SK-N-SH (cell line): ENCODE results near the gene ENSA. TPM values are rescaled to one million over a fixed set of nuclear protein-coding genes. Genes with fewer than 3 reads are reported as not detected.

Experiments
- CTCF ChIA-PET: fragments of 300-600, 350-600 bp; formaldehyde crosslinking; extraction: SDS; loops from one replicate; lab custom pipeline; 2021; lab: Yijun Ruan, JAX
- POLR2A ChIA-PET: fragments of 350-600 bp; sonication (Branson Sonifier 250); formaldehyde crosslinking; extraction: SDS; loops from one replicate; lab custom pipeline; 2020; ENCODE audit warnings: antibody characterized with exemption, inconsistent platforms; lab: Yijun Ruan, JAX
- DNase-seq: peaks from one replicate; pipeline ENCODE4 v3.0.0; 2012
- H2AFZ ChIP-seq: fragments of 200-600 bp; sonication (generic); 2 replicates; pipeline ENCODE4 v1.8.1; 2016; ENCODE audit warnings: antibody characterized with exemption, mild to moderate bottlenecking, low read depth
- H3F3A ChIP-seq: fragments of 200-600 bp; sonication (generic); replicated peaks from 2 replicates; pipeline ENCODE3; 2016; ENCODE audit warnings: antibody characterized with exemption, mild to moderate bottlenecking; ENCODE audit not compliant: insufficient read depth
- H3K27ac ChIP-seq, 2 experiments: fragments of 200-500 bp in 1 of 2; fragments of 200-600 bp in 1 of 2; sonication (Bioruptor generic) in 1 of 2; sonication (generic), shearing (Covaris generic) in 1 of 2; 2 replicates each; pipeline versions ENCODE4 v1.5.1 to v1.6.1; 2014 to 2016; ENCODE audit warnings: low read depth in 2 of 2, inconsistent platforms in 1 of 2, low read length in 1 of 2, mild to moderate bottlenecking in 1 of 2, mixed read lengths in 1 of 2
- H3K27me3 ChIP-seq: fragments of 200-600 bp; sonication (generic), shearing (Covaris generic); 2 replicates; pipeline ENCODE4 v1.6.1; 2016; ENCODE audit warnings: mixed run types; ENCODE audit not compliant: insufficient read depth
- H3K36me3 ChIP-seq, 2 experiments: fragments of 200-500 bp in 1 of 2; fragments of 200-600 bp in 1 of 2; sonication (Bioruptor generic) in 1 of 2; sonication (generic) in 1 of 2; replicated peaks in 1 of 2; 2 replicates each; pipeline versions ENCODE3 to v1.5.1; 2014 to 2016; ENCODE audit warnings: low read length in 1 of 2, mild to moderate bottlenecking in 1 of 2; ENCODE audit not compliant: insufficient read depth in 2 of 2, control insufficient read depth in 1 of 2
- H3K4me1 ChIP-seq, 2 experiments: fragments of 200-500 bp in 1 of 2; fragments of 200-600 bp in 1 of 2; sonication (Bioruptor generic) in 1 of 2; sonication (generic), shearing (Covaris generic) in 1 of 2; 2 replicates each; pipeline versions ENCODE4 v1.5.1 to v1.6.1; 2014 to 2016; ENCODE audit warnings: low read depth in 1 of 2, low read length in 1 of 2, mixed run types in 1 of 2; ENCODE audit not compliant: insufficient read depth in 2 of 2, control insufficient read depth in 1 of 2
- H3K4me2 ChIP-seq: fragments of 200-600 bp; sonication (generic), shearing (Covaris generic); 2 replicates; pipeline ENCODE4 v1.6.1; 2017; ENCODE audit warnings: mixed run types
- H3K4me3 ChIP-seq, 2 experiments: fragments of 200-500 bp in 1 of 2; fragments of 200-600 bp in 1 of 2; sonication (Bioruptor generic) in 1 of 2; sonication (generic), shearing (Covaris generic) in 1 of 2; 2 replicates each; pipeline versions ENCODE4 v1.5.1 to v1.8.1; 2014 to 2016; ENCODE audit warnings: low read depth in 2 of 2, inconsistent platforms in 1 of 2, low read length in 1 of 2, mild to moderate bottlenecking in 1 of 2, mixed read lengths in 1 of 2, moderate library complexity in 1 of 2
- H3K79me2 ChIP-seq: fragments of 200-600 bp; sonication (generic); 2 replicates; pipeline ENCODE4 v1.8.1; 2017; ENCODE audit warnings: mild to moderate bottlenecking; ENCODE audit not compliant: insufficient read depth
- H3K9ac ChIP-seq: fragments of 200-600 bp; sonication (generic); 2 replicates; pipeline ENCODE4 v1.6.1; 2017; ENCODE audit warnings: mixed run types
- H3K9me2 ChIP-seq: fragments of 200-600 bp; sonication (generic); 2 replicates; pipeline ENCODE4 v1.6.1; 2017; ENCODE audit warnings: mixed run types
- H3K9me3 ChIP-seq: fragments of 200-600 bp; sonication (generic); 2 replicates; pipeline ENCODE4 v1.6.1; 2017; ENCODE audit warnings: mixed run types, mild to moderate bottlenecking, moderate library complexity
- H4K20me1 ChIP-seq: fragments of 200-600 bp; sonication (generic); 2 replicates; pipeline ENCODE4 v1.6.1; 2017; ENCODE audit warnings: mild to moderate bottlenecking, mixed run types; ENCODE audit not compliant: insufficient read depth
- ELF1 ChIP-seq: IDR thresholded peaks from 2 replicates; pipeline ENCODE4 v1.4.0; 2012
- EZH2phosphoT487 ChIP-seq: fragments of 200-600 bp; sonication (generic); IDR thresholded peaks from 2 replicates; pipeline ENCODE4 v1.6.1; 2017; ENCODE audit warnings: low read depth, mixed run types, mild to moderate bottlenecking, antibody characterized with exemption, moderate library complexity, borderline replicate concordance
- FOSL2 ChIP-seq: IDR thresholded peaks from 2 replicates; pipeline ENCODE4 v1.4.0; 2012; ENCODE audit warnings: low read depth, mild to moderate bottlenecking, moderate library complexity, borderline replicate concordance
- FOXJ3 ChIP-seq: sonication (generic); formaldehyde crosslinking; IDR thresholded peaks from 2 replicates; pipeline ENCODE4 v1.5.1; 2020; ENCODE audit warnings: mild to moderate bottlenecking, missing genetic modification reagents
- FOXM1 ChIP-seq: IDR thresholded peaks from 2 replicates; pipeline ENCODE4 v1.4.0; 2012; ENCODE audit warnings: low read depth, mild to moderate bottlenecking
- GABPA ChIP-seq: IDR thresholded peaks from 2 replicates; pipeline ENCODE4 v1.4.0; 2012; ENCODE audit warnings: low read depth, mild to moderate bottlenecking
- GATA2 ChIP-seq: sonication (generic); formaldehyde crosslinking; IDR thresholded peaks from 2 replicates; pipeline ENCODE4 v1.5.0; 2020; ENCODE audit warnings: mild to moderate bottlenecking, missing genetic modification reagents
- JUND ChIP-seq: IDR thresholded peaks from 2 replicates; pipeline ENCODE4 v1.4.0; 2012
- MXI1 ChIP-seq: IDR thresholded peaks from 2 replicates; pipeline ENCODE4 v1.6.1; 2012; ENCODE audit warnings: mild to moderate bottlenecking, low read depth, low read length, improper control_type of control experiment
- NFIC ChIP-seq: IDR thresholded peaks from 2 replicates; pipeline ENCODE4 v1.4.0; 2012; ENCODE audit warnings: borderline replicate concordance
- NRF1 ChIP-seq: IDR thresholded peaks from 2 replicates; pipeline ENCODE4 v1.6.1; 2012; ENCODE audit warnings: low read depth, mild to moderate bottlenecking, low read length
- PBX3 ChIP-seq: IDR thresholded peaks from 2 replicates; pipeline ENCODE4; 2012
- POLR2AphosphoS5 ChIP-seq: IDR thresholded peaks from 2 replicates; pipeline ENCODE4 v1.6.1; 2012; ENCODE audit warnings: low read depth, low read length
- RAD21 ChIP-seq: IDR thresholded peaks from 2 replicates; pipeline ENCODE4 v1.6.1; 2012; ENCODE audit warnings: mild to moderate bottlenecking, low read length
- RCOR1 ChIP-seq: fragments of 150-350 bp; IDR thresholded peaks from 2 replicates; pipeline ENCODE4 v1.6.1; 2017; ENCODE audit warnings: antibody characterized with exemption, low read length
- RFX5 ChIP-seq: IDR thresholded peaks from 2 replicates; pipeline ENCODE4 v1.6.1; 2012; ENCODE audit warnings: mild to moderate bottlenecking, improper control_type of control experiment, low read length
- RXRA ChIP-seq: IDR thresholded peaks from 2 replicates; pipeline ENCODE4 v1.4.0; 2012; ENCODE audit warnings: low read depth, mild to moderate bottlenecking, borderline replicate concordance
- SMC3 ChIP-seq: IDR thresholded peaks from 2 replicates; pipeline ENCODE4 v1.6.1; 2012; ENCODE audit warnings: low read depth, low read length, improper control_type of control experiment
- TAF1 ChIP-seq: IDR thresholded peaks from 2 replicates; pipeline ENCODE4 v1.6.1; 2012; ENCODE audit warnings: low read depth, mild to moderate bottlenecking, low read length, moderate library complexity, borderline replicate concordance
- TEAD4 ChIP-seq: IDR thresholded peaks from 2 replicates; pipeline ENCODE4 v1.4.0; 2012; ENCODE audit warnings: mild to moderate bottlenecking, borderline replicate concordance; ENCODE audit not compliant: insufficient read depth
- USF2 ChIP-seq: fragments of 150-350 bp; IDR thresholded peaks from 2 replicates; pipeline ENCODE4 v1.6.1; 2017; ENCODE audit warnings: antibody characterized with exemption, low read length, low read depth, borderline replicate concordance
- YY1 ChIP-seq: IDR thresholded peaks from 2 replicates; pipeline ENCODE4 v1.4.0; 2012; ENCODE audit warnings: low read depth, mild to moderate bottlenecking
- WGBS: methylation state at CpG from one replicate; pipeline ENCODE4 v1.1.6; 2017; ENCODE audit warnings: low lambda C conversion rate; 5-methylcytosine and 5-hydroxymethylcytosine counted together
- polyA plus RNA-seq, 3 experiments: library from polyadenylated mRNA; depleted of rRNA; stranded (reverse); fragments of >200 nt; gene quantifications; 2 replicates each; pipeline ENCODE4 v1.2.3, GENCODE V29; 2012
- TF ChIP-seq, protein P1 (sequence below): IDR thresholded peaks from 2 replicates; pipeline ENCODE4 v1.4.0; 2012; ENCODE audit warnings: low read depth
- TF ChIP-seq, protein P2 (sequence below): fragments of 200-600 bp; sonication (generic); IDR thresholded peaks from 2 replicates; pipeline ENCODE4 v1.6.1; 2017; ENCODE audit warnings: antibody characterized with exemption, mild to moderate bottlenecking, moderate library complexity
- TF ChIP-seq, protein P3 (sequence below): IDR thresholded peaks from 2 replicates; pipeline ENCODE4 v1.4.0; 2012; ENCODE audit warnings: low read depth, borderline replicate concordance

The ENSA gene
- polyA plus RNA-seq, 1 of the 3 experiments (the other 2 are of a cell fraction), result 56.3 TPM

DNA sequence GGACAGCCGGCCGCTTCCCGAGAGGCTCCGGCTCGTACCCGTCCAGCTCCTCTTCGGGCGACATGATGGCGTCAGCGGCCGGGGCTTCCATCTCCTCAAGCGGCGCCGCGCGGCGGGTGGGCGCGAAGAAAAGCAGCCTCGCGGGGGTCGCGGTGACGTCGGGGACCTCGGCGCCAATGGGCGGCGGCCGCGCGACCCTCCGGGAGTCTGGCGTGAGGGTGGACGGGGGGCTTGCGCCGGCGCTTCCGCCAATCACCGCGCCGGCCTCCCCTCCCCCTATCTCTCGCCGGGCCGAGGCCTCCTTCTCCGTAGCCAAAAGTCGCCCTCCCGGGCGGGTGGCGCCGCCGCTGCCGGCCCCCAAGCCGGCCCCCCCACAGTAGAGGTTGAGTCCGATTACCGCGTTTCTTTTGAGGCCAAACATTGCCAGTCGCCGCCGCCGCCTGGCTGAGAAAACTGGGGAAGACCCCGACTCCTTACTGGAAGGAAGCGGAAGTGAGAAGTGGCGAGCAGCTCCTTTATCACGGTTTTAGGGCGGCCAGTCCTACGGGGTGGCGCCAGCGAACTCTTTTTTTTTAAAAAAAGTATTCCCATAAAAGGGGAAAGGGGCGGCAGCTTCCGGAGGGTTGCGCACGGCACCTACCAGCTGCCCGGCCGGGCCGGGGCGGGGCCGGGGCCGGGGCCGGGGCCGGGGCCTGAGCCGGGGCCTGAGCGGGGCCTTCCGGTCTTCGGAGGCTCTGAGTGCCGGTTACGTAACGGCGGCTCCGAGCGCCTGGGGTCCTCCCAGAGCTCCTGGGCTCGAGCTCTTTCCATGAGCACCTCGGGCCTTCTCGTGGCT is 50.1 kb downstream of the ENSA start, which contains the start of gene MCL1:
Gene MCL1, minus strand, starts transcription at position 501 of the 835 bp plus-strand sequence. Its CDS starts 80 bp downstream, at position 421.
- peaks cover 76% of the 10 kb centered on the region for H3K79me2 ChIP-seq
- 0 out of 2 replicates have a peak, but pooled peaks have one; percentile 52 for TF ChIP-seq RFX5
- TF ChIP-seq RCOR1, result no peak
- peak; percentile 52 for TF ChIP-seq PBX3
- TF ChIP-seq, protein P1, sequence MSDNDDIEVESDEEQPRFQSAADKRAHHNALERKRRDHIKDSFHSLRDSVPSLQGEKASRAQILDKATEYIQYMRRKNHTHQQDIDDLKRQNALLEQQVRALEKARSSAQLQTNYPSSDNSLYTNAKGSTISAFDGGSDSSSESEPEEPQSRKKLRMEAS, result 0 out of 2 replicates have a peak, but pooled peaks have one; percentile 56
- TF ChIP-seq NRF1, result peak; percentile 56
- TF ChIP-seq MXI1, result peak; percentile 37
- TF ChIP-seq, protein P2, sequence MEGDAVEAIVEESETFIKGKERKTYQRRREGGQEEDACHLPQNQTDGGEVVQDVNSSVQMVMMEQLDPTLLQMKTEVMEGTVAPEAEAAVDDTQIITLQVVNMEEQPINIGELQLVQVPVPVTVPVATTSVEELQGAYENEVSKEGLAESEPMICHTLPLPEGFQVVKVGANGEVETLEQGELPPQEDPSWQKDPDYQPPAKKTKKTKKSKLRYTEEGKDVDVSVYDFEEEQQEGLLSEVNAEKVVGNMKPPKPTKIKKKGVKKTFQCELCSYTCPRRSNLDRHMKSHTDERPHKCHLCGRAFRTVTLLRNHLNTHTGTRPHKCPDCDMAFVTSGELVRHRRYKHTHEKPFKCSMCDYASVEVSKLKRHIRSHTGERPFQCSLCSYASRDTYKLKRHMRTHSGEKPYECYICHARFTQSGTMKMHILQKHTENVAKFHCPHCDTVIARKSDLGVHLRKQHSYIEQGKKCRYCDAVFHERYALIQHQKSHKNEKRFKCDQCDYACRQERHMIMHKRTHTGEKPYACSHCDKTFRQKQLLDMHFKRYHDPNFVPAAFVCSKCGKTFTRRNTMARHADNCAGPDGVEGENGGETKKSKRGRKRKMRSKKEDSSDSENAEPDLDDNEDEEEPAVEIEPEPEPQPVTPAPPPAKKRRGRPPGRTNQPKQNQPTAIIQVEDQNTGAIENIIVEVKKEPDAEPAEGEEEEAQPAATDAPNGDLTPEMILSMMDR, result no peak
- TF ChIP-seq RXRA, result peak; percentile 39; the same call in 1 of the 2 replicates
- TF ChIP-seq GABPA, result peak; percentile 67
- TF ChIP-seq RAD21, result no peak
- no peak for TF ChIP-seq EZH2phosphoT487
- no peak for TF ChIP-seq FOXJ3 (CRISPR knock-in tag)
- TF ChIP-seq NFIC, result no peak
- peak; percentile 99 for TF ChIP-seq POLR2AphosphoS5
- peak; percentile 46; the same call in 1 of the 2 replicates for TF ChIP-seq TEAD4
- peak; percentile 4; the same call in 1 of the 2 replicates for TF ChIP-seq FOSL2
- TF ChIP-seq ELF1, result peak; percentile 88
- TF ChIP-seq GATA2, result no peak
- TF ChIP-seq, protein P3, sequence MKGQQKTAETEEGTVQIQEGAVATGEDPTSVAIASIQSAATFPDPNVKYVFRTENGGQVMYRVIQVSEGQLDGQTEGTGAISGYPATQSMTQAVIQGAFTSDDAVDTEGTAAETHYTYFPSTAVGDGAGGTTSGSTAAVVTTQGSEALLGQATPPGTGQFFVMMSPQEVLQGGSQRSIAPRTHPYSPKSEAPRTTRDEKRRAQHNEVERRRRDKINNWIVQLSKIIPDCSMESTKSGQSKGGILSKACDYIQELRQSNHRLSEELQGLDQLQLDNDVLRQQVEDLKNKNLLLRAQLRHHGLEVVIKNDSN, result no peak
- peak; percentile 36 for TF ChIP-seq JUND
- TF ChIP-seq YY1, result peak; percentile 37; the same call in 1 of the 2 replicates
- TF ChIP-seq USF2, result no peak
- 0 out of 2 replicates have a peak, but pooled peaks have one; percentile 38 for TF ChIP-seq FOXM1
- TF ChIP-seq SMC3, result no peak
- TF ChIP-seq TAF1, result peak; percentile 100

More for the DNA sequence above, 50.1 kb downstream of the ENSA start, which contains the start of gene MCL1:
- H2AFZ ChIP-seq, result no peak within 1 kb of the TSS
- peak within 1 kb of the TSS; percentile 100 for H3K9ac ChIP-seq
- peak within 1 kb of the TSS; percentile 97 to 100 for H3K27ac ChIP-seq
- H3K27me3 ChIP-seq, result no peaks in the 10 kb centered on the region
- H4K20me1 ChIP-seq, result peaks cover 48% of the 10 kb centered on the region
- H3K4me2 ChIP-seq, result peak within 1 kb of the TSS; percentile 89
- ChIA-PET CTCF (interaction anchor here (0.9 to 13.4 kb wide), 6 partner anchors 8 to 63 kb away, joined by 3 to 142 read pairs (median 4); partner anchors contain the start of gene FALEC), POLR2A (interaction anchor here (0.6 to 7.0 kb wide), 19 partner anchors 9 to 492 kb away, joined by 3 to 149 read pairs (median 4); partner anchors contain the start of genes APH1A, ENSA and GOLPH3L)
- peak within 1 kb of the TSS; percentile 95 to 98 for H3K4me3 ChIP-seq
- peaks cover 52% of the 10 kb centered on the region for H3F3A ChIP-seq
- peak; percentile 94 for DNase-seq
- 3% methylated on average over 36 of the region's 94 CpGs for WGBS
- peaks cover 41 to 48% of the 10 kb centered on the region in 2 experiments for H3K36me3 ChIP-seq
- H3K4me1 ChIP-seq, result peaks cover 8 to 28% of the 10 kb centered on the region in 2 experiments; a peak in 3 of 4 replicates
- no peaks in the 10 kb centered on the region for H3K9me2 ChIP-seq
- H3K9me3 ChIP-seq, result no peaks in the 10 kb centered on the region
